8988T (cell line): ENCODE data around the gene TOM1L2.
A peak's percentile ranks its signal among the peaks of the same experiment; 100 is the strongest.
"Not testable (repeated sequence)": the region's sequence is repeated elsewhere in the genome, so short reads cannot be mapped to it uniquely, and the experiment has no call there.

Experiments used
- DNase-seq: peaks from one replicate; pipeline ENCODE4 v3.0.0; 2011

TOM1L2 gene

GRCh38 chr17:17919169-17920107 lies 52.8 kb downstream of the TOM1L2 start:
- peak; percentile 61 for DNase-seq

- DNase-seq: no peak
Observed at GRCh38 chr17:17917394-17917793, 54.8 kb downstream of the TOM1L2 start.

GRCh38 chr17:17915183-17915582 lies 57.0 kb downstream of the TOM1L2 start:
- DNase-seq: no peak

- peak; percentile 98 for DNase-seq
Observed at GRCh38 chr17:17913695-17914332, 58.4 kb downstream of the TOM1L2 start.

GRCh38 chr17:17912336-17912735 lies 59.9 kb downstream of the TOM1L2 start:
- DNase-seq: not testable (repeated sequence)

- no peak for DNase-seq
Observed at GRCh38 chr17:17911001-17911613, 61.1 kb downstream of the TOM1L2 start.

- no peak for DNase-seq
Observed at GRCh38 chr17:17910060-17910459, 62.1 kb downstream of the TOM1L2 start.

GRCh38 chr17:17909078-17909477 lies 63.1 kb downstream of the TOM1L2 start:
- DNase-seq: no peak

- no peak for DNase-seq
Observed at GRCh38 chr17:17907469-17907868, 64.7 kb downstream of the TOM1L2 start.

GRCh38 chr17:17906418-17907215 lies 65.6 kb downstream of the TOM1L2 start:
- DNase-seq: no peak

GRCh38 chr17:17905036-17905320 lies 67.2 kb downstream of the TOM1L2 start:
- no peak for DNase-seq

- DNase-seq: no peak
Observed at GRCh38 chr17:17904166-17905035, 67.8 kb downstream of the TOM1L2 start.

- no peak for DNase-seq
Observed at GRCh38 chr17:17902877-17903276, 69.3 kb downstream of the TOM1L2 start.

GRCh38 chr17:17902376-17902775 lies 69.8 kb downstream of the TOM1L2 start:
- no peak for DNase-seq

- no peak for DNase-seq
Observed at GRCh38 chr17:17900615-17901520, 71.3 kb downstream of the TOM1L2 start.

GRCh38 chr17:17899486-17899885 lies 72.7 kb downstream of the TOM1L2 start:
- DNase-seq: no peak

GRCh38 chr17:17898673-17899072 lies 73.5 kb downstream of the TOM1L2 start:
- DNase-seq: no peak

GRCh38 chr17:17897442-17897841 lies 74.8 kb downstream of the TOM1L2 start:
- no peak for DNase-seq

- no peak for DNase-seq
Observed at GRCh38 chr17:17896746-17897145, 75.5 kb downstream of the TOM1L2 start.

GRCh38 chr17:17893801-17894644 lies 78.2 kb downstream of the TOM1L2 start:
- DNase-seq: no peak
